NCI-H345 (cell line): ENCODE data around the gene USP33.
A peak's percentile ranks its signal among the peaks of the same experiment; 100 is the strongest.
"Not testable (repeated sequence)": the region's sequence is repeated elsewhere in the genome, so short reads cannot be mapped to it uniquely, and the experiment has no call there.

Experiments used
- DNase-seq: peaks from one replicate; lab custom pipeline; 2025; lab: John Stamatoyannopoulos, UW

USP33 gene

GRCh38 chr1:77739235-77739634 is 20.4 kb downstream of the USP33 start:
- DNase-seq = no peak

DNA sequence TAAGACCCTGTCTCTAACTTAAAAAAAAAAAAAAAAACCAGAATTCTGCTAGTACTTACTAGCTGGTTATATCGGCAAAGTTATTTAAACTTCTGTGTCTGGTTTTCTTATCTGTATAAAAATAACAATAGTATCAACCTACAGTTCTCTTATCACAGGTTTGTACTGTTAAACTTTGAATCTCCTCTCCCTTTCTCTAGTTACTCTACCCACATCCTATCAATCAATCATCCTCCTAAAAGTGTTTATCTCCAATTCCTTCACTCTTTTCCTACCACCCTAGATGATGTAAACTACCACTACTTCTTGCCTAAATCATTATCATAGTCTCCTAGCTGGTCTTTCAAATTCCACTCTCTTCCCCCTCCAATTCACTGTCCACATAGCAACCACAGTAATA is 27.6 kb downstream of the USP33 start:
- no peak for DNase-seq

DNA sequence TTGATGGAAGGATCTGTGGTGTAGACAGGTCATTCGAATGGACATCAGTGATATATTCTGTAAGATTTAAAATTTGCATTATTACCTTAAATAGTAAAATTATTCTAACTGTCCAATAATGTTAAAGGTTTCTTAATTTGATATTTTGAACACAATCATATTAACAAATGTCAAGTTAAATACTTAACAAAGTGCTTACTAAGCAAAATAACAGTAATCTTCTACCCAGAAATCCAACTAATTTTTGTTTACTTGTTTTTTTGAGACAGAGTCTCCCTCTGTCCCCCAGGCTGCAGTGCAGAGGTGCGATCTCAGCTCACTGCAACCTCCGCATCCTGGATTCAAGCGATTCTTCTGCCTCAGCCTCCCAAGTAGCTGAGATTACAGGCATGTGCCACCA is 33.9 kb downstream of the USP33 start:
- DNase-seq = no peak

DNA sequence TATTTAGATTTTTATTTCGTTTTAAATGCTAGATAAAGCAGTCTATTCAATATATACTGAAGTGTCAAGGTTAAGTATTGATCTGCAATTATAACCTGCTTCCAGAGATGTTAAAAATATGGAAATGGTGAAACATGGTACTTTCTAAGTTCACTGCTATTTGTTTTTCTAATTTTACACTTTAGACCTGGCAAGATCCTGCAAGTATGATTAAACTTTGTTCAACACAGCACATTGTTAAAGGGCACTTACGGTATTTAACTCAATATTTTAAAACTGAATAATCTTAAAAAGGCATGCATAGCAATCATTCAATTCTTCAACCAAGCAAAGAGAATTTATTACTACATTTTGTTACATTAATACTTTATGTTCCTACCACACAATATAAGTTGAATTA is 41.5 kb downstream of the USP33 start:
- DNase-seq = no peak

GRCh38 chr1:77716065-77716464 is 43.6 kb downstream of the USP33 start:
- no peak for DNase-seq

- no peak for DNase-seq
These were observed 49.9 kb downstream of the USP33 start for GRCh38 chr1:77709727-77710126.

- no peak for DNase-seq
These were observed 53.3 kb downstream of the USP33 start for GRCh38 chr1:77706321-77706720.

GRCh38 chr1:77704736-77705135 is 54.9 kb downstream of the USP33 start:
- no peak for DNase-seq

DNA sequence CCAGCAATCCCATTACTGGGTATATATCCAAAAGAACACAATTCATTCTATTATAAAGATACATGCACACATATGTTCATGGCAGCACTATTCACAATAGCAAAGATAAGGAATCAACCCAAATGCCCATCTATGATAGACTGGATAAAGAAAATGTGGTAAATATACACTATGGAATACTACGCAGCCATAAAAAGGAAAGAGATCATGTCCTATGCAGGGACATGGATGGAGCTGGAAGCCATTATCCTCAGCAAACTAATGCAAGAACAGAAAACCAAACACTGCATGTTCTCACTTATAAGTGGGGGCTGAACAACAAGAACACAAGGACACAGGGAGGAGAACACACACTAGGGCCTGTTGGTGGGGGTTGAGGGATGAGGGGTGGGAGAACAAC is 60.0 kb downstream of the USP33 start:
- DNase-seq = not testable (repeated sequence)

DNA sequence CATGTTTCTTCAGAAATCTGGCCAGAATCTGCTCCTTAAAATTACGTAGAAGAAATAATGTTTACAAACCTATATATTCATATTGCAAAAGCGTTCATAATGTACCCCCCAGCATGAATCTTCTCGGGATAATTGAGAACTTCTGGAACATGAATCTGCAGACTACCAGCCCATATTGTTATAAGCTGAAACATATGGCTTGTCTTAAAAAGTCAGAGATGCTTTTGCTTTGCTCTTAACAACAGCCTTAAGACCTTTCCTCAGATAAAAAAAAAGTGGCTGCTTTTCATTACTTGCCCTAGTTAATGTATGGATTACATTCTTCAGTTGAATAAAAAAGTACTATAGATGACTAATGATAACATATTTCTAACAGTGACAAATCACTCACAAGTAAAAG is 62.2 kb downstream of the USP33 start:
- DNase-seq = no peak

GRCh38 chr1:77688939-77689338 is 70.7 kb downstream of the USP33 start:
- DNase-seq = no peak

- DNase-seq = peak; percentile 40
These were observed 72.1 kb downstream of the USP33 start for GRCh38 chr1:77687519-77687906.

DNA sequence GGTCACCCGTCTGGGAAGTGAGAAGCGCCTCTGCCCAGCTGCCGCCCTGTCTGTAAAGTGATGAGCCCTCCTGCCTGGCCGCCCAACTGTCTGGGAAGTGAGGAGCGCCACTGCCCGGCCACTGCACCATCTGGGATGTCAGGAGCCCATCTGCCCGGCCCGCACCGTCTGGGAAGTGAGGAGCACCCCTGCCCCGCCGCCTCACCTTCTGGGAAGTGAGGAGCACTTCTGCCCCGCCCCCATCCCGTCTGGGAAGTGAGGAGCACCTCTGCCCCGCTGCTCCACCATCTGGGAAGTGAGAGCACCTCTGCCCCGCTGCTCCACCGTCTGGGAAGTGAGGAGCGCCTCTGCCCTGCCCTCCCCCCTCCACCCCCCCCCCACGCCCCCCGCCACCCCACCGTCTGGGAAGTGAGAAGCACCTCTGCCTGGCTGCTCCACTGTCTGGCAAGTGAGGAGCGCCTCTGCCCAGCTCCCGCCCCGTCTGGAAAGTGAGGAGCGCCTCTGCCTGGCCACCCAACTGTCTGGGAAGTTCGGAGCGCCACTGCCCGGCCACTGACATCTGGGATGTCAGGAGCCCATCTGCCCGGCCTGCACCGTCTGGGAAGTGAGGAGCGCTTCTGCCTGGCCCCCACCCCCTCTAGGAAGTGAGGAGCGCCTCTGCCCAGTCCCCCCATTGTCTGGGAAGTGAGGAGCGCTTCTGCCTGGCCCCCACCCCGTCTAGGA is 72.7 kb downstream of the USP33 start:
- DNase-seq = no peak

DNA sequence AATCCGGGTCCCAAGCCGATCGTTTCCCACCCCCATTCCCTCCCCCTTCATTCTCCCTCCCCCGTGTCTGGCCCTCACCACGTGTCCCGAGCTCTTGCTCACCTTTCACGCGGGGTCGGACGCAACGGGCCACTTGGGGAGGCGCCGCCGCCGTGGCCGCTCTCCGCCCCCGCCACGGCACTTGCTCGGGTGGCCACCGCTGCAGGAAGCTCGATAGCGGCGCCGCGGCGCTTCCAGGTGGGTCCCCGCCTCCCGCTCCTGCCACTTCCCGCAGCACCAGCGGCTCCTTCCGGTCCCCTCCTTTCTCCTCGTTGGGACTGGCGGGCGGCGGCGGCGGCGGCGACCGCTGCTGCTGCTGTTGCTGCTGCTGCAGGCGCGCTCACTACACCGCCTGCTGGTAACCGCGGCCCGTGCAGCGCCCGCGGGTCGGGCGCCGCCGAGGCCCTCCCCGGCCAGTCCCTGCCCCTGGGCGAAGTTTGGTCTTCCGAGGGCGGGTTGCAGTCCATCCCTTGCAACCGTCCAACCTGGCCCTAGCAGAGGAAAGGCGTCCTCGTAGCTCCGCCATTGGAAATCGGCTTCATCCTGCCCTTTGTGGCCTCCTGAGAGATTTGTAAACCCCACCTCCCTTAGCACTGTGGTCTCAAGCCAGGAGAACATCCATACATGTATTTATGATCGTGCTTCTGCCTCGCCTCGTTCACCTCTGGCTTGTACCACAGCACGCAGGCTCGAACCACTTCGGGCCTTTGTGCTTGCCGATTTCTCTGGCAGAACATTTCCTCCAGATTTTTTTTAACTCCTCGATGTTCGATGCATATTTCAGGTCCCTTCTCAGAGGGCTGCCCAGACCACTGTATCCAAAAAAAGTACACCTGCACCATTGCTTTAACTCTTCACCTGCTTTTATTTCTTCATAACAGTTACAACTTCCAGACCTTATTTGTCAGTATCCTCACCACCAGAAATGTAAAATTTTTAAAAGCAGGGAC is 76.2 kb downstream of the USP33 start:
- DNase-seq = peak; percentile 92

GRCh38 chr1:77682460-77683159 is 77.0 kb downstream of the USP33 start, which contains the start of gene ZZZ3:
TSS of gene ZZZ3 (minus strand) at chr1:77682658. CDS start at chr1:77633354, 49,304 bp downstream.
- DNase-seq = peak; percentile 95

DNA sequence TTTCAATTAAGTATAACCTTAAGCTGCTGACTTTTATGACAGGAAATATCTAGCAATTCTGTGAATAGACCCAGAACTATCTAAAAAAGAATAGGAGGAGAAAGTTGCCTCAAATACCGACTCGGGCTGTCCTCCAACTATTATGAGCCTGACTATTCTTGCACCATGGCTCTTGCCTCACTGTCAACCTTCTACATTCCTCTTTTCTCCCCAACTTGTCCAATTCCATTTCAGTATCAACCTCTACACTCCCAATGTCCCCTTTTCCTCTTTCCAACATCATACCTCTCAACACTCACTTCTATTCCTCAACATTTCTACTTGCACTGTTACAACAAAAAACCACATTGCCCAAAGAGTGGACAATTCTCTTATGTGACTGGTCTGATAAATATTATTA is 79.5 kb downstream of the USP33 start:
- DNase-seq = no peak

GRCh38 chr1:77678660-77679610 is 80.7 kb downstream of the USP33 start:
- no peak for DNase-seq

GRCh38 chr1:77674807-77675206 is 84.8 kb downstream of the USP33 start:
- not testable (repeated sequence) for DNase-seq

DNA sequence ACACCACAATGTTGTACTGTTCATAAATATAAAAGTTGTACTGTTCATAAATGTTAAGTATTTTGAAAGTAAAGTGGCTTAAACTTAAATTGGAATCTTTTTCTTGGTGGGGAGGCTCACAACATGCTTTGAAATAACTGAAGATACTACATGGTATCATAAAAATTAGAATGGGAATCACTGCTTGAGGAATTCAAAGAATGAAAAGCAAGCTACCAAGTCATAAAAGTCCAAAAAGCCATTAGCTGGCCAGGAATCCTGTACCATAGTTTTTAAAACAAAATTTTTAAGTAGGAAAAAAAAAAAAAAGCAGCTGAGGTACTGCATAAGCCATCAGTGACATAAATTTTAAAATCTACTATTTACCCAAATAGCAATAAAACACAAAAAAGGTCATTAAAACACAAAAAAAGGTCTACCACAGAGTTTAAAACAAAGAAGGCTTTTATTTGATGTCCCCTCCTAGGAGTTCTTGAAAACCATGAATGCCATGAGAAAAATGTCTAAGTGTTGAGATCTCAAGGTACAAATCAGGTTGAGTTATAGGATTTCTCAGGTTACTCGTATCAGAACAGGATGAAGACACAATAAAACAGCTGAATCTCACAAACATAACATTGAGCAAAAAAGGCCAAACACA is 85.8 kb downstream of the USP33 start:
- no peak for DNase-seq

GRCh38 chr1:77673030-77673429 is 86.6 kb downstream of the USP33 start:
- no peak for DNase-seq

DNA sequence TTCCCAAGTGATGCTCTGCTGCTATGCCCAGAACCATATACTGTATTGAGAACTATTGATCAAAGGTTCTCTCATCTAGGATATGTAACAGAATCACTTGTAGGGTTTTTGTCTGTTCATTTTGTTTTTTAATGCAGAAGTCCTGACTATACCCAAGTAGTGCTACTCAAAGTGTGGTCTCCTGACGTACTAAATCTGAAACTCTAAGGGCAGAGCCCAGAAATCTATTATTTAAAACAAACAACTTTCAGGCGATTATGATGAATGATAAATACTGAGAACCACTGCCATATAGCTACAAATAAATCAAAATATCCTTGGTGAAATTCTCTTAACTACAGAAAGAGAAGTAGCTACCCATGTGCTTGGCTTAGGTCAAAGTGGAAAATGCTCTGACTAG is 87.3 kb downstream of the USP33 start:
- no peak for DNase-seq
